SKM-1 treated with dmso at 0.1 percent for 144 hours (cell line): ENCODE data around the gene PRKAG3.
"Not testable (repeated sequence)": the region's sequence is repeated elsewhere in the genome, so short reads cannot be mapped to it uniquely, and the experiment has no call there.

Source experiments
- DNase-seq: peaks from one replicate; lab custom pipeline; 2025; ENCODE audit not compliant: unreplicated experiment; lab: John Stamatoyannopoulos, UW

Gene PRKAG3

GRCh38 chr2:218783688-218784087, 47.9 kb downstream of the PRKAG3 start:
- DNase-seq, result no peak

GRCh38 chr2:218782528-218782844, 49.1 kb downstream of the PRKAG3 start:
- DNase-seq, result no peak

- no peak for DNase-seq
Measured at GRCh38 chr2:218781691-218782527, 49.7 kb downstream of the PRKAG3 start, which contains the start of gene CYP27A1. Gene CYP27A1 (plus strand): TSS chr2:218782147. CDS start chr2:218782183, 36 bp downstream.

GRCh38 chr2:218780851-218781690, 50.5 kb downstream of the PRKAG3 start:
- no peak for DNase-seq

GRCh38 chr2:218780046-218780445, 51.6 kb downstream of the PRKAG3 start:
- no peak for DNase-seq

GRCh38 chr2:218777276-218777990, 54.2 kb downstream of the PRKAG3 start:
- DNase-seq, result no peak

GRCh38 chr2:218776488-218776887, 55.1 kb downstream of the PRKAG3 start:
- peak; percentile 42 for DNase-seq

- no peak for DNase-seq
Measured at GRCh38 chr2:218773881-218774280, 57.7 kb downstream of the PRKAG3 start.

GRCh38 chr2:218772759-218773158, 58.8 kb downstream of the PRKAG3 start:
- not testable (repeated sequence) for DNase-seq
